CD4-positive, alpha-beta T cell treated with Interleukin-1 beta for 1 hour (primary cell): ENCODE measurements around the gene MLH3.
A peak's percentile ranks its signal among the peaks of the same experiment; 100 is the strongest.

Experiments used
- DNase-seq, 2 donors: peaks; one replicate each; pipeline ENCODE4 v3.0.0-alpha.2; 2020 to 2022

MLH3 gene

DNA sequence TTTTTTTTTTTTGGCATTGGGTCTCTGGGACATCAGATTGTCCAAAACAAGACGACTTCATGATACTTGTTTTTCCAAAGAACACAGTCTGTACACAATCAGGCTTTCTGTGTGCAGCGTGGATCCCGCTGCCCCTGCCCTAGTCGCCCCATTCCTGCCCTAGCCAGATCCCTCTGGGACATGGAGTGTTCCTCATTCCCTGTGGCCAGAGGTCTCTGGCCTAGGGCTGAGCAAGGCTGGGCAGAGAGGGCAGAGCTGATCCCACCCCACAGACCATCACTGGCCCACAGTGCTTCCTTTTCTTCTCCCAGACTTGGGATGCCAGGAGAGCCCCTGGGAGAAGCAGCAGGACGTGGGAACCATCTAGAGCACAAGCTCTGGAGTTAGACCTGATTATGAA is 69.4 kb downstream of the MLH3 start:
- no peak for DNase-seq

DNA sequence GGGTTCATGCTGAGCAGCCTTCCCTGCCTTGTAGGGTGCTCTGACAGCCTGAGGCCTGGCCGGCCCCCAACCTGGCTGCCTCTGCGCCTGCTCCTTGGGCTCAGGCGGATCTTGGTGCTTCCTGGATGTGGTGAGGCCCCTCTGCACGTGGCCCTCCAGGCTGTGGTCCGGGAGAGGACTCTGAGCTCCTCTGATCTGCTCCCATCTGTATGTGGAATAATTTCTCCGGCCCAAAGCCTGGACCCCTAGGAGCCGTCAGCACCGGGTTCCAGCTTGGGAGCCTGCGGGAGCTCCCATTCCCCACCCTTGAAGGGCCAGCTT is 69.8 kb downstream of the MLH3 start:
- no peak for DNase-seq

DNA sequence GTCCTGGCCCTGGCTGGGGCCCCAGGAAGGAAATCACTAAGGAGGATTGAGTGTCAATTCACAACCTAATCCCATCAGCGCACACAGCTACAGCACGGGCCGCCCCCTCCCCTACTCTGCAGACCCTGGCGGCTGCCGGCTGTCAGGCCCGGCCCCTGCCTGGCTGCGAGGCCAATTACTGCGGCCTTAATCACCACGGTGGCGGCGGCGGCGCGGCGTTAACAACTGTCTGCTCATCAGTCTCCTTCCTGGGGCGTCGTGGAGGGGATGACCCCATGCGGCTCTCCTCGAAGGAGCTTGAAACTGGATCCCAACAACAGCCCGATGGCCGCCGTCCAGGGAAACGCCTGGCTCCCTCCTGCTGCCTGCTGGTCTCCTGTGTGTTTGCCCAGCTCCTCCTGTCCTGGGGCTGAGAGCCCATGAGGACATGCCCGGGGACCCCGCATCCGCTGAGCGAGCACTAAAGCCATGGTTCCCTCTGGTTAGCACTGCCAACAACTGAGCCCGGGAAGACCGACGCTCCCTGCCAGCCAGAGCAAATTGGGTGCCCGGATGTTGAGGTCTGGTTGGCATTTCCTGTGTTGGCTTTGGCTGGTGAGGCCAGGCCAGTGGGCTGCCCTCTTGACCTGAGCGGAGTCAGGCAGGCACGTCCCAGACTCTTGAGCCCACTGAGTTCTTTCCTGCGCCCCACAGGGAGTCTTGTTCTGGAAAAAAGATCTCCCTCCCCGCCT is 70.4 kb downstream of the MLH3 start:
- no peak for DNase-seq

DNA sequence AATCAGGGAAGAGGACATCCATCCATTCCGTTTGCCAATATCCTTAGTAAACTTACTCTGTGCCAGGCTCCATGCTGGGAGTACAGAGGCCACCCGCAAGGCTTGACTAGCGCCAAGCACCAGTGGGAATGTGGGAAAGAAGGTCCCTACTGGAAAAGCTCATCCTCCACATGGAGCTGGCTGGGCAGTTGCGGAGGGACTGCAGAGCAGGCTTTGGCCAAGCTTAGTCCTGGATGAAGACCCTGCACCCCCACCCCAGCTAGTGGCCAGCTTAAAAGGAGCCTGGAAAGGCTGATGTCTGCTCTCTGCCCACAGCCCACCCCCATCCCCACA is 70.9 kb downstream of the MLH3 start:
- no peak for DNase-seq

DNA sequence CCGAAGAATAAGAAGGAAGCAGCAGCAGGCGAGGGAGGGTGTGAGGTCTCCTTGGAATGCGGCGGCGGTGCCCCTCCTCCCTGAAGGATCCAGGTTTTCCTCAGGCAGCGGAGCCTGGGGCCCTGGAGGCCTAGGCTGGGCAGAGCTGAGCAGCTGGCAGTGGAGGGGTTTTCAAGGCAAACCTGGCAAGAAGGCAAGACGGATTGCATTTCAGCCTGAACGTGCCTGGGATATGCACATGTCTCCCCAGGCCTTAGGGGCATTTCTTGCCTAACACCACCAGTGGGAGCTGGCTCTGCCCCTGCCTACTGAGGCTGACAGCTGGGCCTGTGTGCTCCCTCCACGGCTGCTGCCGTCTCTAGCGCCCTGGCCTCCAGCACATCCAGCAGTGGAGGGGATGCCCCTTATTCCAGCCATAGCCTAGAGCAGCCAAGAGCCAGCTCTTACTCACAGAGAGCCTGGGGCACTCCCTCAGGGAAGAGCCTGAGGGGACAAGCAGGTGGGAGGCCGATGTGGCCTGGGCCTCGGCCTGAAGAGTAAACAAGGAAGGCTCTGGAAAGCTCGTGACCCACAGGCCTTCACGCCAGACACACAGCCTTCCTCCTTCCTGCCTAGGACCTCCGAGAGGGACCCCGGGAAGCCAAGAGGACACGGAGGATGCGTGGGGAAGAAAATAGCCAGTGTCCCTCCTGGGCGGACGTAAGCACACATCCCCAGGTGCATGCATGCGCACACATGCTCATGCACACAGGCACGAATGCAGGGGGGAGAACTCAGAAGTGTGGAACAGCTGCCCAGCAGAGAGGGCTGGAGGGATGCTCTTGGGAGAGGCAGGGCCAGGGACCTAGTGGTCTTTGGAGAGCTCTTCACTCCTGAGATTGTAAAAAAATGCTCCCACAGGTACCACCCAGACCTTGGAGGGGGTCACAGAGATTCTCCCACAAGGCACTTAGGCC is 71.5 kb downstream of the MLH3 start:
- no peak for DNase-seq

DNA sequence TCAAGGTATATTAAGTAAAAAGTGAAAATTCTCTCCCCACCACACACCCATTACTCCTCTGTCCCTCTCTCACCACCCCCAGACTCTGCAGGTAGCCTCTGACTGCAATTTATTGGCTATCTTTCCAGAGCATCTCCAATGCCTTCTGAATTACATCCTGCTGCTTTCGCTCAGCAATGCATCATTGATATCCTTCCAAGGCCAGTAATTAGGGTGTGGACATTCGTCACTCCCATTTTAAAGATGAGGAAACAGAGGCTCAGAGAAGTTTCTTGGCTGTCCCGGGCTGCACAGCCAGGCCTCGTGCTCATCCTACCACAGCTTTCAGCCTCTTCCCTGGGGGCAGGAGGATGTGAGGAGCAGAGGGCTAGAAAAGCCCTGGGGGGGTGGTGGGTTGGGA is 72.2 kb downstream of the MLH3 start:
- no peak for DNase-seq

DNA sequence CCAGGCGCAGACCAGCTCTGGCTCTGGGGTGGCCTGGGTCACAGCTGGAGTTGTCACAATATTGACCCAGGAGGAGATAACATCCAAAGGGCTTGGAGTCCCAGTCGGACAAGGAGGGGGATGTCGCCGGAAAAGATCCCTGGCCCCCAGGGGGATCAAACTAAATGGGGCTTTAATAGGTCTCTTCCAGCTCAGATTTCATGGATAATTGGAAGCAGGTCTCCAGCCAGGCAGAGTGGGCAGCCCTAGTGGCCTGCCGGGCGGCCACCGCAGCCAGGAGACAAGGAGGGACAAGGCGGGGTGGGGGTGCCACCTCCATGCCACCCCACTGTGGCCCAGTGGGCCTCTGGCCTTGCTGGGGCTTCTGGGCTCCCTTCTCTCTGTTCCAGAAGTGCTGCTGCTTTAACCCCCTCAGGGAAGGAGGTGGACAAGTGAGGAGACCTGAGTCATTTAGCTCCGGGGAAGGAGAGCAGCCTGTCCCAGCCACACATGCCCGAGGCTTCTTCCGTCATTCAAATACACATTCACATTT is 72.8 kb downstream of the MLH3 start:
- no peak for DNase-seq

DNA sequence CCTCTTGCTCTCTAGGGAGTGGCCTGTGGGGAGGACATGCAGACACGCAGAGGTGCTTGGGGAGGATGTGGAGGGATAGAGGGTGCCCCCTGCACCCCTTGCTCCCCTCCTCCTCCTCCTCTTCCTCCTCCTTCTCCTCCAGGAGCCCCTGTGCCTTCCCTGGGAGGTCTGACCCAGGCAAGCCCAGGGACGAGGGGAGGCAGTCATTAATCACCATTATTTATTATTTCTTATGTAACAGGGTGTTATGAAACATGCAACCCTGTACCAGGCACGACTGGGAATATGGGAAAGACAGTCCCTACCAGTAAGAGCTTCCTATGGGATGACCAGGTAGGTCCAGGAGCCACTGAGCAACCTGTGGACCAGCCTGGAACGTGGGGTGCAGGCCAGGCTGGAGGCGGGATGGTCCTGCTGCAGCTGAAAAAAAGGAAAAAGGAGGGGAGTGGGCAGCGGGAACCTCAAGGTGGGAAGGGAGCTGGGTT is 73.3 kb downstream of the MLH3 start:
- DNase-seq: no peak

DNA sequence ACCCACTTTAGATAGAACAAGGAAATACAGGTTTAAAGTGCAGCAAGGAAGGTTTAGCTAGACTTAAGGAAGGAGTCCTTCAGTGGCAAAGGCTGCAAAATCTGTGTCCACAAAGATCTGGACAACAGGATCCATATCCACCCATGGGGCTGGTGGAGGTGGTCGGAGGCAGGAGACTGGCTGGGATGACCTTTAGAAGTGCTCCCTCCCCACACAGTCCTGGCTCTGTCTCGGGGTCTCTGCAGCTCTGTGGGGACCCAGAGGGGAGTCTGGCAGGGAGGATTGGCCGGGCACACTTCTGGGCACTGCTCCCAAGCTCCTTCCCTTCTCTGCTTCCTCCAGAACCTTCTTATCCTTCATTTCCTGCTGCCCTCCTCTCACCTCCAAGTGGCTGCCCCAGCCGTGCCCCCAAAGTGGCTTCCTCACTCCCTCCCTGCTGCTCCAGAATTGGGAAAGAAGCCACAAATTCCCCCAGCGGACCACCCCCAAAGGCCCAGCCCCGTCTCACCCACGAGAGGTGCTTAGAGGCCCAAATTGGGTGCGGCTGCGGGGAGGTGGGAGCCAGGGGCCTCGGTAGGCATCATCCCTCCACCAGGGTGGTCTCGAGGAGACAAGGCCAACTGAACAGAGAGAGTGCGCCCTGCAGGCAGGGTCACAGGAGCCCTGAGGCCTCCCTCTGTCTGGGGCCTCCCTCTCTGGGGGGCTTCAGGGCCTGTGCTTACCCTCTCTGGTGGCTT is 73.9 kb downstream of the MLH3 start:
- DNase-seq: no peak

DNA sequence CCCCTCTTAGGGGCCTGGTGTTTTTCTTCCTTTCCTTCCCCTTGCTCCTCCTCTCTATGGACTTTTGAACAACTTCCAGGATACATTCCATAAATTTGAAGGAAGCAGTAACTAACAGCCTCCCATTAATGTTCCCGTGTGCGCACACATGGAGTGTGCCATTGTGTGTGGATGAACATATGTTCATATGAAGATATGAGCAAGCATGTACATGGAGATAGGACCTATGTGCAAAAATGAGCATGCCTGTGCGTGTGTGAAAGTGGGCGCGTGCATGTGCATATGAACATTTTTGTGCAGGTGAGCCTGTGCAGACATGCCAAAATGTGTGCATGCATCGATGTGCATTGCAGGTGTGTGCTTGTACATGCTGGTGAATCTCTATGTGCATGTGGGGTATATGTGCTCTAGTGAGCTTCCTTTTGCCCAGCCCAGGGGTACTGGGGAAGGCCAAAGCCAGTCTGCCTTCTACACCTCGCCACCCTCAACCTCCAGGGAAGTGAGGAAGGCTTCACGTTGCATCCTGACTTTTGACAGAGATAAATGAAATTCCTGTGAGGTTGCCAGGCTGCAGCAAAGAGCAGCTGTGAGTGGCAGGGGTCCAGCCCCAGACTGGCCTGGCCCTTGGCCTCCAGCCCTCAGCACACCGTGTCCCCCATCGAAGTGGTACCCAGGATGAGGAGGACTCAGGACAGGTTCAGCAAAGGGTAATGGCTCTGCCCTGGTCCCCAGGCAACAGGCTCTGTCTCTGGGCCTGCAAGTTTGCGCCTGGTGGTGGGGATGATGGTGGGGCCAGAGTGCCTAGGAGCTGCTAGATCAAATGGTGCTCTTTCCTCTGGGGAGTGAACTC is 74.8 kb downstream of the MLH3 start:
- DNase-seq: no peak

DNA sequence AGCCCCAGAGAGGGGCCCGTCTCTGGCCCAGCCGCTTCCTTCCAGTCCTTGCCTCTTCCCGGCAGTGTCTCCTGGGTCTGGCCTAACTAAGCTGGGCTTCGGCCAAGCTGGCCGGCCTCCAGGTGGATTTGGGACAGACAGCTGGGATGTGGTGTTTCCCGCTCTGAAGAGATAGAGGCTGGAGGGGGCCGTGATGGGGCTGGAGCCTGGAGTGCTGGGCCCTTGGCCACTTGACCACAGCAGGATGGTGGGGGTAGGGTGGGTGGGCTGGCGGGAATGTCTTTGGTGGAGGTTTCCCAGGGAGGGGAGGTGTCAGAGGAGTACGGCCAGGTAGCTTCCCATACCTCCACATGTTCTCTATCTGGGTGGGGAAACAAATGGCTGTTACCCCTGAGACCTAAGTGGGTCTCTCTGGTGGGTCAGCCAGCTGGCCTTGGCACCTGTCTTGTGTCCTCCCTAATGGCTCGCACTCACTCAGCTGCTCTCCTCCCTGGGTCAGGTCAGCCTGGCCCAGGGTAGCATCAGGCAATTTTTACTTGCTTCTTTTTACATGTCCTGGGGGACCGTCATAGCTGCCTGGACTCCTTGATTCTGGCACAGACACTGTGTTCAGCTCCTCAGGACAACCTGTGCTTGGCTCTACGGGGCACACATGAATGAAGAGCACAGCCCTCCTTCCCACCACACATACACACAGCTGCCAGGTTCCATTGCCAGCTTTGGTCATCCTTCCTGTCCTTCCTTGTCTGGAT is 76.0 kb downstream of the MLH3 start:
- no peak for DNase-seq

DNA sequence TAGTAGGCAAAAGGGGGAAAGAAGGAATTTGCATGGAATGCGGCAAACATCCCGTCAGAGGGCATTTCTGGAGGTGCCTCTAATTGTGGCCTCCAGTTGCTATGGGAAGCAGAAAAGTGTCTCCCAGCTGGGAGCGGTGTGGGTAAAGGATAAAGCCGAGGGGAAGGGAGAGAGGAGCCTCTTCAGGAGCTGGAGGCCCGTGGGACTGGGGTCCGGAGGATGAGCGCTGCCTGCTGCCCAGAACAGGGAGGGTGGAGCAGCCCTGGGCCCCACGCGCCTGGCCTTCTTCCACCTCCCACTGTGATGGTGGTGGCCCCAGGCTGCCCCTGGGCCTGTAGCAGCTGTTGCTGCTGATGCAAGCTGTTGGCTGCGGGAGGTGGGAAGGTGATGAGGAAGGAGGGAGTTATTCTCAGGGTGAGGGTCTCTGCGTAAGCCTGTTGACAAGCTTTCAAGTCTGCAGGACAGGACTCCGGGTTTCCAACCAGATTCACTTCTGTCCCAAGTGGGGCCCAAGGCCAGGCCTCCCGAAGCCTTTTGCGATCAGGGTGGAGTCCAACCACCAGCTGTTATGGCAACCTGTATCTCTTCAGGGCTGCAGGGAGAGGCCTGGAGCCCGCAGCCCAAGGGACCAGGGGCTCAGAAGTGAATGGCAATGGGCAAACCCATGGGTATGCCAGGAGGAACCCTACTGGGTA is 76.8 kb downstream of the MLH3 start:
- DNase-seq: no peak

DNA sequence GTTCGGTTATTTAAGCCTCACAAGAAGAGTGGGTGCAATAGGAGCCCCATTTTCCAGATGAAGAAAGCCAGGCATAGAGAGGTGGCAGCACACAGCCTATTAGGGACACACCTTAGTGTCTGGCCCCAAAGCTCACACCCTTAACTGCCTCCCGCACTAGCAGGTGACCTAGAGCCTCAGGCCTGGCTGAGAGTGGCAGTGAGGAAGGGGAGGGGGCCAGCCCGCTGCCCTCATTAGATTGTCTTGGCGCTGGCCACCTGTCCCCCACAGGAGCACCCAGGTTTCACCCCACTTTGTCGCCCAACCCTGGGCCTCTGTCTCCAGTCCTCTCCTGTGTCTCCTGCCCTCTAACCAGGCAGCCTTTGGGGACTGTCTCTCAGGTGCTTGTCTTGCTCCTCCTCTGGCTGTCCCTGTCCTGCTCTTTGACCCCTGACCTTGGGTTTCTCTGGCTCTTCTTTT is 77.3 kb downstream of the MLH3 start:
- DNase-seq: no peak

DNA sequence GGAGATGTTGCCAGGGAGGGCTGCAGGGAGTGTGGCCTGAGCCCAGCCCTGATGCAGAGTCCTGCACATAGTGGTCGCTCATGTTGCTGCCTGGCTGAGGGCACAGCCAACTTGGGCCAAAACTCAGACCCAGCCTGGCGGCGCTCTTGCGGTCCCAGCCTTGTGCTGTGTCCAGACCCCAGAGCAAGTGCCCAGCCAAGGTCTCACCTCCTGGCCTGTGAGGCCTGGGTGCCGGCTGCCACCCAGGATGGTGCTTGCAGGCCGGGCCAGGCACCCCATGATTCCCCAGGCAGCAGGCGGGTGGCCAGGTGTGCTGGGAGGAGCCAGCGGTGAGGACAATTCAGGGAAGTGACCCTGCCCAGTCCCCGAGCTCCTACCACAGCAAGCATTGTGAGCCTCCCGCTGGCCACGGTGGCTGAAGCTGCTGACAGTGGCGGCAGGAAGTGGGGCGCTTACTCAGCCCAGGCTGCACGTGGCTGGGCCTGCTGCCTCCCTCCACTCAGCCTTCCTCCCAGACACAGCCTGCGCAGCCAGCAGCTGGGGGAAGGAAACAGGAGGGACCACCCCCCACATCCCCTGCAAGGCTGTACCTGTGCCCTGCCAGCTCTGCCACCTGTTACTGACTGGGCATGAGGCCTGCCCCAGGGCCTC is 78.1 kb downstream of the MLH3 start:
- DNase-seq: peak in 1 of 2 donors; percentile 23

DNA sequence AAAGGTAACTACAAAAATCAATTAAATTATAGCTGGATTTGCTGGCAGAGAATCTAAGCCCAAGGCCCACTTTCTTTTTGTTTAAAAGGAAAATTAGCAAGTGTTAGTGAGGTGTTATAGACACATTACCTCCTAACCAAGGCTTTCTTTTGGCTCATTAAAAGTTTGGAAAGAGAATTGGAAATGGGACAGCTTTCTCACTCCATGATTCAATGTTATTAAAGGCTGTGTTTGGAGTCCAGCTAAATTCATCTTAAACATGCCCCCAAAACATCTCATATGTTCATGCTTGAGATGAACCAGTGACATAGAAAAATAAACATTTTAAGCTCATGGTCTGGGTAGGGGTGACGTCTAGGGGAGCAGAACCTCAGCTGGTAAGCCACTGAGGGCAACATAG is 82.5 kb downstream of the MLH3 start:
- DNase-seq: no peak

DNA sequence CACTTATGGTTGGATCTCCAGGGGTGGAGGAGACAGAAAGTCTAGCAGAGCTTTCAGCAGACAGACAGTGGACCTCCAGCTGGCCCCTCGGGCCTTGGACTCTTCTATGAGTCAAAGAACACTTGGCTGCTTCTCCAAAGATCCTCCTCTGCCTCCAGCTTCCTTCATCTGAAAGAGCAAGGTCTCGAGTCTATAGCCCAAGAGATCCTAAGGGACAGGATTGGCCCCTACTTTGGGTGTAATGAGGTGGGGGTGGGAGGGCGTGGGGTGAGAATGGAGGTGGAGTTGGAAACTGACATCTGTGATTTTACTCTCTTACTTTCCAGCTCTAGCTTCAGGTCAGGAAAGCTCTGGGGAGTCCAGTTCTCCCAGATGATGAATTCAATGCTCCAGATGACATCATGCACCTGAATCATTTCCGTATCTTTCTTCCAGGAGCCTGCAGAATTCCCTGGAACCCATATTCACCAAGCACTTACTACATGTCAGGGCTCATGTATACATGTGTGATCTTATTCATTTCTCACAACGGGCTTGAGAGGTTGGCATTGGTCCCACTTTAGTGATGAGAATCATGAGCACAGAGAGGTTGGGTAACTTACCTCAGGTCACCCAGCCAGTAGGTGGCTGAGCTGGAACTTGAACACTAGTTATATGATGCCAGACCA is 85.6 kb downstream of the MLH3 start:
- DNase-seq: no peak

DNA sequence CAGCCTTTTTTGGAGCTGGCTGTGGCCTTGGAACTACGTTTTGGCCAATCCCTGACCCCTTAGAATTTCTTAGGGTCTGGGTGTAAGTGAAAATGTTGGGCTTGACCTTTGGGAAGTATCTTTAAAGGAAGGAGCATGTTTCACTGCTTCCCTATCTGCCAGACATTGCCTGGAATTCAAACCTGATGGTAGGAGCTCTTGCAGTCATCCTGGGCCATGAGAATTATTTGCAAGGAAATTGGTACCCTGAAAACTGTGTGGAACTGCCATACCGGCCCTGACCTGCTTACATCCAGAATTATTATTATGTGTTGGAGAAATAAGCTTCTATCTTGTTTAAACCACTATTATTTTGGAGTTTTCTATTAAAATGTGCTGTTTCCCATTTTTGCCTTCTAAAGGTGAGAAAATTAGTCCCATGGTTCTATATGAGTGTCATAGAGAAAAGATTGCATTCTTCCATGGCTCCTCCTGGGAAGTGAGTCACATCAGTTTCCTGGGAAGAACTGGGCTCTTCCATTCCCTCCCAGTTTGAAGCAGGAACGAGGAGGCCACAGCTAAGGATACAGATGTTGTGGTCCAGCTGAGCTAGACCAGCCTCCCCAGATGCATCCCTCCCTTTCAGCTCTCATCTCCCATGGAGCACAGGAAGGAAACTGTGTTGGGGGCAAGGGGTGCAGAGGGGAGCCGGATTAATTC is 86.3 kb downstream of the MLH3 start:
- DNase-seq: no peak
